ENCODE measurements around the gene BICC1.

BICC1 gene

DNA sequence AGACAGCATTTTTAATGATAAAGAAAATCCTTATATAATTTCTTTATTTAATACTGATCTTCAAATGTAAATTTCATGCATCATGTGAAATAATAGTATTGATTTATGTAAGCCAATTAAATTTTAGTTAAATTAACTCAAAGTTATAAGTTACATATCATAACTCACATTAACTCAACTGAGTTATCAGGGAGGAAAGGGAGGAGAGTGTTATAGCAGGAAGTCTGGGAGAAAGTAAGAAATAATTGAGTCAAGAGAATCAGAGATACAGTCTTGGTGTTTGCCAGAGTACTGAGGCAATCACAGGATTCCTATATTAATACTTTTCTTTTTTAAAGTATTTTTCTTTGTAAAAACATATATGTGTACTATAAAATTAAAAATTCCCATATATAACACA, 4.0 kb downstream of the BICC1 start:
- H3K36me3 ChIP-seq = no peaks in the 10 kb centered on the region
- H3K27ac ChIP-seq = no peak overlapping the region
- H3K4me3 ChIP-seq (ENCODE audit: low read depth in 1 of 2, low read length in 1 of 2) = no peak overlapping the region
- no peaks in the 10 kb centered on the region for H3K9me3 ChIP-seq
- H3K27me3 ChIP-seq = peaks cover 41% of the 10 kb centered on the region
- peaks cover 13 to 22% of the 10 kb centered on the region in 2 experiments for H3K4me1 ChIP-seq (ENCODE audit: control insufficient read depth in 1 of 2, insufficient read depth in 1 of 2, low read depth in 1 of 2, low read length in 1 of 2)
- TF ChIP-seq, protein P1, sequence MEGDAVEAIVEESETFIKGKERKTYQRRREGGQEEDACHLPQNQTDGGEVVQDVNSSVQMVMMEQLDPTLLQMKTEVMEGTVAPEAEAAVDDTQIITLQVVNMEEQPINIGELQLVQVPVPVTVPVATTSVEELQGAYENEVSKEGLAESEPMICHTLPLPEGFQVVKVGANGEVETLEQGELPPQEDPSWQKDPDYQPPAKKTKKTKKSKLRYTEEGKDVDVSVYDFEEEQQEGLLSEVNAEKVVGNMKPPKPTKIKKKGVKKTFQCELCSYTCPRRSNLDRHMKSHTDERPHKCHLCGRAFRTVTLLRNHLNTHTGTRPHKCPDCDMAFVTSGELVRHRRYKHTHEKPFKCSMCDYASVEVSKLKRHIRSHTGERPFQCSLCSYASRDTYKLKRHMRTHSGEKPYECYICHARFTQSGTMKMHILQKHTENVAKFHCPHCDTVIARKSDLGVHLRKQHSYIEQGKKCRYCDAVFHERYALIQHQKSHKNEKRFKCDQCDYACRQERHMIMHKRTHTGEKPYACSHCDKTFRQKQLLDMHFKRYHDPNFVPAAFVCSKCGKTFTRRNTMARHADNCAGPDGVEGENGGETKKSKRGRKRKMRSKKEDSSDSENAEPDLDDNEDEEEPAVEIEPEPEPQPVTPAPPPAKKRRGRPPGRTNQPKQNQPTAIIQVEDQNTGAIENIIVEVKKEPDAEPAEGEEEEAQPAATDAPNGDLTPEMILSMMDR (IDR thresholded peaks at IDR 0.05) = no peak

DNA sequence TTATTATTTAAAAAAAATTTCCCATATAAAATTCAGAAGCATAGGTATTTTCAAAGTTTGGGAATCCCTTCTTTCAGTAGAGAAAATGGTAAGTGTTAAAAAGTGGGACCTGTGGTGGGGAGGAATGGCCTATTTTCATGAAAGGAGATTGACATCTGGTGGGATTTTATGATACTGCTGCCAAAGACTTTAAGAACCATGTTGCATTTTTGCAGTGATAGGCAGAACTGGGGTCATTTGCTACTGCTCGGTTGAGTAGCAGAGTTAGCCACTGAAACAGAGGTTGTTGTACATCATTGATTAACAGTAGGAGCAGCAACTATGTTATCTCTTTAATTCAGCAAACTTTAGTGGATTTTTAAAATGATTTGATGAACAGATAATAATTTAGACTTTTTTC, 4.4 kb downstream of the BICC1 start:
- Histone ChIP-seq H3K4me1 (ENCODE audit: control insufficient read depth in 1 of 2, insufficient read depth in 1 of 2, low read depth in 1 of 2, low read length in 1 of 2) (peaks cover 11 to 19% of the 10 kb centered on the region in 2 experiments), H3K27me3 (peaks cover 37% of the 10 kb centered on the region), H3K27ac (no peak overlapping the region), H3K36me3 (no peaks in the 10 kb centered on the region), H3K4me3 (ENCODE audit: low read depth in 1 of 2, low read length in 1 of 2) (no peak overlapping the region), H3K9me3 (no peaks in the 10 kb centered on the region)
- TF ChIP-seq, protein P1 (IDR thresholded peaks at IDR 0.05) = no peak

DNA sequence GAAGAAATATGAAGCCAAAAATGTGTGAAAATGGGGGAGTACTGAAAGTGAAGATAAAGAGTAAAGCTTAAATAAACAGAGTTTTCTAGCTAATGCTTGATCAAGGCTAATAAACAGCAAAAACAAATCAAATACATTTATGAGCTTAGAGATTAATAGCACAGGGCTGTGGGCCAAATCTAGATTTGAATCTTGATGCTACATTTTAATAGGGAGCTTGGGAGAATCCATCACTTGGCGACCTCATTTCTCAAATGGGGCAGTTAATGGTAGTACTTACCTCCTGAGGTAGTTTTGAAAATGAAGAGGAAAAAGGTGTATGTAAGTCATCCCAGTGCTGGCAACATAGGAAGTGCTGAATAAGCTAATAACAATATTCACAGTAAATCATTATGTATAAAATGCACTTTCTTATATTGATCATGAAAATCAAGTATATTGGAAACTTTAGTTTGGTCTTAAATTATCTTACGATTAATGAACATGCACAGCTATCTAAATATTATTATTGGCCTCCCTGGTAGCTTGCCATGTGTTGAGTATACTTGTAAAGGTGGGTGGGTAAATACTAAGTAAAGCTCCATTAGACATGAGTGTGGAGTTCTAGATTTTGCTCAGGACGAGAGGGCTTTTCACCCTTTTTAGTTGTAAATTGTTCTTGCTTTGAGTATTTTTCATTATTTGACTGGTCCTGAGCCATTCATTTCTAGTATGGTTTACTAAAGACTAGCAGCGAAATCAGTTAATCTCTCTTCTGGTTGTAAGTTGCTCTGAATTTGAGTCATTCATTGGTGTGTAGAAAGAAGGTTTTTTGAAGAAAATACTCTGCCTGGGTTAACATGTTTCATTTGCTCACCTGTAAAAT, 5.1 kb downstream of the BICC1 start:
- Histone ChIP-seq H3K36me3 (no peaks in the 10 kb centered on the region), H3K4me3 (ENCODE audit: low read depth in 1 of 2, low read length in 1 of 2) (no peak overlapping the region), H3K4me1 (ENCODE audit: control insufficient read depth in 1 of 2, insufficient read depth in 1 of 2, low read depth in 1 of 2, low read length in 1 of 2) (peaks cover 7 to 14% of the 10 kb centered on the region in 2 experiments), H3K27me3 (peaks cover 30% of the 10 kb centered on the region), H3K27ac (no peak overlapping the region), H3K9me3 (no peaks in the 10 kb centered on the region)
- TF ChIP-seq, protein P1 (IDR thresholded peaks at IDR 0.05) = no peak

- Histone ChIP-seq H3K36me3 (no peaks in the 10 kb centered on the region), H3K4me3 (ENCODE audit: low read depth in 1 of 2, low read length in 1 of 2) (no peak overlapping the region), H3K9me3 (no peaks in the 10 kb centered on the region), H3K27me3 (peaks cover 20% of the 10 kb centered on the region), H3K4me1 (ENCODE audit: control insufficient read depth in 1 of 2, insufficient read depth in 1 of 2, low read depth in 1 of 2, low read length in 1 of 2) (peaks cover under 1 to 6% of the 10 kb centered on the region in 2 experiments), H3K27ac (no peak overlapping the region)
- TF ChIP-seq, protein P1 (IDR thresholded peaks at IDR 0.05) = no peak
Observed at GRCh38 chr10:58518775-58519174, 6.1 kb downstream of the BICC1 start.

- no peak overlapping the region for H3K4me3 ChIP-seq (ENCODE audit: low read depth in 1 of 2, low read length in 1 of 2)
- no peaks in the 10 kb centered on the region for H3K9me3 ChIP-seq
- H3K27ac ChIP-seq = no peak overlapping the region
- H3K4me1 ChIP-seq (ENCODE audit: control insufficient read depth in 1 of 2, insufficient read depth in 1 of 2, low read depth in 1 of 2, low read length in 1 of 2) = no peaks in the 10 kb centered on the region
- H3K36me3 ChIP-seq = no peaks in the 10 kb centered on the region
- TF ChIP-seq, protein P1 (IDR thresholded peaks at IDR 0.05) = no peak
- H3K27me3 ChIP-seq = no peaks in the 10 kb centered on the region
Observed at GRCh38 chr10:58529077-58529728, 16.5 kb downstream of the BICC1 start.

Measured in neutrophil (primary cell).